WTC11 (cell line): ENCODE results near the gene CNIH3. TPM values are rescaled to one million over a fixed set of nuclear protein-coding genes. Genes with fewer than 3 reads are reported as not detected.

Experiments
- ATAC-seq: fragments of 200-7000 bp; cut with Tn5 transposase; 2 replicates; pipeline ENCODE4 v1.10.0; 2021; ENCODE audit warnings: mild to moderate bottlenecking, moderate library complexity
- CTCF ChIA-PET: fragments of 300-600 bp; sonication (Branson Sonifier 250); formaldehyde crosslinking; loops from one replicate; lab custom pipeline; 2021; ENCODE audit warnings: antibody characterized with exemption; lab: Charles Lee
- POLR2A ChIA-PET: fragments of 350-600 bp; sonication (Branson Sonifier 250); formaldehyde crosslinking; loops from one replicate; lab custom pipeline; 2021; ENCODE audit warnings: antibody characterized with exemption; lab: Charles Lee
- DNase-seq: peaks from one replicate; pipeline ENCODE4 v3.0.0; 2021; ENCODE audit warnings: low spot score
- H3K27ac Mint-ChIP-seq: 2 replicates; pipeline ENCODE4 v1.8.0; 2021; ENCODE audit warnings: mixed read lengths
- H3K27me3 Mint-ChIP-seq: 2 replicates; pipeline ENCODE4 v1.8.0; 2021; ENCODE audit warnings: low read depth, mild to moderate bottlenecking, moderate library complexity, mixed read lengths
- H3K36me3 Mint-ChIP-seq: 2 replicates; pipeline ENCODE4 v1.8.0; 2021; ENCODE audit warnings: mixed read lengths
- H3K4me1 Mint-ChIP-seq: 2 replicates; pipeline ENCODE4 v1.8.0; 2022; ENCODE audit warnings: mixed read lengths
- H3K4me3 Mint-ChIP-seq: 2 replicates; pipeline ENCODE4 v1.8.0; 2021; ENCODE audit warnings: mild to moderate bottlenecking, moderate library complexity, mixed read lengths
- H3K9me3 Mint-ChIP-seq: 2 replicates; pipeline ENCODE4 v1.8.0; 2021; ENCODE audit warnings: mixed read lengths
- ATF6 ChIP-seq: sonication (generic); formaldehyde crosslinking; IDR thresholded peaks from 2 replicates; pipeline ENCODE4 v1.8.1; 2023; ENCODE audit warnings: mild to moderate bottlenecking, missing genetic modification reagents
- E2F4 ChIP-seq: sonication (generic); formaldehyde crosslinking; IDR thresholded peaks from 2 replicates; pipeline ENCODE4 v1.8.1; 2022; ENCODE audit warnings: low read depth, mild to moderate bottlenecking, moderate library complexity, missing genetic modification reagents, borderline replicate concordance
- ELF4 ChIP-seq: sonication (generic); formaldehyde crosslinking; IDR thresholded peaks from 2 replicates; pipeline ENCODE4 v1.8.1; 2022; ENCODE audit warnings: low read depth, mild to moderate bottlenecking, moderate library complexity, missing genetic modification reagents
- ETV6 ChIP-seq: sonication (generic); formaldehyde crosslinking; IDR thresholded peaks from 2 replicates; pipeline ENCODE4 v1.8.1; 2022; ENCODE audit warnings: mild to moderate bottlenecking, missing genetic modification reagents
- IRF2 ChIP-seq: sonication (generic); formaldehyde crosslinking; IDR thresholded peaks from 2 replicates; pipeline ENCODE4 v1.8.0; 2022; ENCODE audit warnings: low read depth, missing genetic modification reagents, borderline replicate concordance
- JAZF1 ChIP-seq: fragments of 250-450 bp; sonication (Bioruptor Pico); IDR thresholded peaks from 2 replicates; pipeline ENCODE4 v1.9.0; 2021; ENCODE audit warnings: moderate library complexity, mild to moderate bottlenecking, inconsistent platforms
- NR2C2 ChIP-seq: sonication (generic); formaldehyde crosslinking; IDR thresholded peaks from 2 replicates; pipeline ENCODE4 v1.8.0; 2022; ENCODE audit warnings: mild to moderate bottlenecking, missing genetic modification reagents
- TP53 ChIP-seq: sonication (generic); formaldehyde crosslinking; IDR thresholded peaks from 2 replicates; pipeline ENCODE4 v1.8.1; 2023; ENCODE audit warnings: mild to moderate bottlenecking, missing genetic modification reagents
- ZBTB21 ChIP-seq: sonication (generic); formaldehyde crosslinking; IDR thresholded peaks from 2 replicates; pipeline ENCODE4 v1.8.1; 2023; ENCODE audit warnings: mild to moderate bottlenecking, missing genetic modification reagents, borderline replicate concordance
- ZNF219 ChIP-seq: sonication (generic); formaldehyde crosslinking; IDR thresholded peaks from 2 replicates; pipeline ENCODE4 v1.8.0; 2023; ENCODE audit warnings: missing genetic modification reagents, mild to moderate bottlenecking, borderline replicate concordance
- ZNF416 ChIP-seq: fragments of 250-450 bp; sonication (Bioruptor Pico); IDR thresholded peaks from 2 replicates; pipeline ENCODE4 v1.9.0; 2021; ENCODE audit warnings: mild to moderate bottlenecking, inconsistent platforms
- total RNA-seq: library from RNA; stranded (reverse); gene quantifications from 3 replicates; pipeline ENCODE4 v1.2.3, GENCODE V29; 2021
- TF ChIP-seq, protein P1 (sequence below): sonication (generic); formaldehyde crosslinking; IDR thresholded peaks from 2 replicates; pipeline ENCODE4 v1.8.1; 2023; ENCODE audit warnings: mild to moderate bottlenecking, missing genetic modification reagents, moderate library complexity
- TF ChIP-seq, protein P2 (sequence below): sonication (generic); formaldehyde crosslinking; IDR thresholded peaks from 2 replicates; pipeline ENCODE4 v1.8.1; 2023; ENCODE audit warnings: mild to moderate bottlenecking, missing genetic modification reagents, borderline replicate concordance
- TF ChIP-seq, protein P3 (sequence below): fragments of 250-450 bp; sonication (Bioruptor Pico); IDR thresholded peaks from 2 replicates; pipeline ENCODE4 v1.8.0; 2021; ENCODE audit warnings: mild to moderate bottlenecking

Gene CNIH3
- total RNA-seq, 1 experiment from 2014 or later: 8.1 TPM

DNA sequence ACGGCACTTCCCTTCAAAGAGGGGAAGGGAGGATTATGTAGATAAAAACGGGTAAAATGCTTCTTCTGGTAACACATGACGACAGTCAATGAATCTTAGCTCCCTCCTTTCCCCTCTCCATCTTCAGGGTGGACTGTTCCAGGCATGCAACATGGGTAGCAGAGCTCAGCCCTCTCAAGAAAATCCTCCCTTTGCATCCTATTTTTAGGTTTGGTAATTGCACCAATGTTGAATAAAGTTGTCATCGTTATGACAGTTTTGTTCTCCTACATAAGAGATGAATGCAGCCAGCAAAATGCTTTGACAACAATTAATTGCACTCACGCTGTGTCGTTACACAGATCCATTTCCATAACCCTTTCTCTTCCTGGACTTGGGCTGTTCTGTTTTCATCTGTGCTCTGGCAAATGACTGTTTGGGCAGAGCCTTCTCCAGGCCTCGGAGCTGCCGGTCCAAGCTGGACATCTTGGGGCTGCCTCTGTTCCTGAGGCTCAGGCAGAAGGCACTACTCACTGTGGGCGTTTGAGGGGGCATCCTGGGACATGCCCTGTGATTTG is 127.6 kb downstream of the CNIH3 start (continued):
- TF ChIP-seq ATF6 (CRISPR knock-in tag): no peak
- TF ChIP-seq ETV6: no peak
- no peak for TF ChIP-seq JAZF1 (CRISPR knock-in tag)
- no peak for TF ChIP-seq ZNF416 (CRISPR knock-in tag)
- TF ChIP-seq ZBTB21 (CRISPR knock-in tag): no peak
- TF ChIP-seq, protein P1, sequence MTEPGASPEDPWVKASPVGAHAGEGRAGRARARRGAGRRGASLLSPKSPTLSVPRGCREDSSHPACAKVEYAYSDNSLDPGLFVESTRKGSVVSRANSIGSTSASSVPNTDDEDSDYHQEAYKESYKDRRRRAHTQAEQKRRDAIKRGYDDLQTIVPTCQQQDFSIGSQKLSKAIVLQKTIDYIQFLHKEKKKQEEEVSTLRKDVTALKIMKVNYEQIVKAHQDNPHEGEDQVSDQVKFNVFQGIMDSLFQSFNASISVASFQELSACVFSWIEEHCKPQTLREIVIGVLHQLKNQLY: no peak
- no peak for TF ChIP-seq IRF2 (CRISPR knock-in tag)
- TF ChIP-seq TP53: no peak

GRCh38 chr1:224744521-224744920 is 128.4 kb downstream of the CNIH3 start:
- ATAC-seq: no peak

More at GRCh38 chr1:224744521-224744920, 128.4 kb downstream of the CNIH3 start:
- Mint-ChIP-seq H3K4me1 (peaks cover 15% of the 10 kb centered on the region), H3K9me3 (no peaks in the 10 kb centered on the region), H3K27ac (no peak overlapping the region), H3K36me3 (no peaks in the 10 kb centered on the region), H3K4me3 (no peak overlapping the region), H3K27me3 (no peaks in the 10 kb centered on the region)
- no peak for TF ChIP-seq ELF4
- TF ChIP-seq, protein P2, sequence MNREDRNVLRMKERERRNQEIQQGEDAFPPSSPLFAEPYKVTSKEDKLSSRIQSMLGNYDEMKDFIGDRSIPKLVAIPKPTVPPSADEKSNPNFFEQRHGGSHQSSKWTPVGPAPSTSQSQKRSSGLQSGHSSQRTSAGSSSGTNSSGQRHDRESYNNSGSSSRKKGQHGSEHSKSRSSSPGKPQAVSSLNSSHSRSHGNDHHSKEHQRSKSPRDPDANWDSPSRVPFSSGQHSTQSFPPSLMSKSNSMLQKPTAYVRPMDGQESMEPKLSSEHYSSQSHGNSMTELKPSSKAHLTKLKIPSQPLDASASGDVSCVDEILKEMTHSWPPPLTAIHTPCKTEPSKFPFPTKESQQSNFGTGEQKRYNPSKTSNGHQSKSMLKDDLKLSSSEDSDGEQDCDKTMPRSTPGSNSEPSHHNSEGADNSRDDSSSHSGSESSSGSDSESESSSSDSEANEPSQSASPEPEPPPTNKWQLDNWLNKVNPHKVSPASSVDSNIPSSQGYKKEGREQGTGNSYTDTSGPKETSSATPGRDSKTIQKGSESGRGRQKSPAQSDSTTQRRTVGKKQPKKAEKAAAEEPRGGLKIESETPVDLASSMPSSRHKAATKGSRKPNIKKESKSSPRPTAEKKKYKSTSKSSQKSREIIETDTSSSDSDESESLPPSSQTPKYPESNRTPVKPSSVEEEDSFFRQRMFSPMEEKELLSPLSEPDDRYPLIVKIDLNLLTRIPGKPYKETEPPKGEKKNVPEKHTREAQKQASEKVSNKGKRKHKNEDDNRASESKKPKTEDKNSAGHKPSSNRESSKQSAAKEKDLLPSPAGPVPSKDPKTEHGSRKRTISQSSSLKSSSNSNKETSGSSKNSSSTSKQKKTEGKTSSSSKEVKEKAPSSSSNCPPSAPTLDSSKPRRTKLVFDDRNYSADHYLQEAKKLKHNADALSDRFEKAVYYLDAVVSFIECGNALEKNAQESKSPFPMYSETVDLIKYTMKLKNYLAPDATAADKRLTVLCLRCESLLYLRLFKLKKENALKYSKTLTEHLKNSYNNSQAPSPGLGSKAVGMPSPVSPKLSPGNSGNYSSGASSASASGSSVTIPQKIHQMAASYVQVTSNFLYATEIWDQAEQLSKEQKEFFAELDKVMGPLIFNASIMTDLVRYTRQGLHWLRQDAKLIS (CRISPR knock-in tag): no peak
- TF ChIP-seq, protein P3, sequence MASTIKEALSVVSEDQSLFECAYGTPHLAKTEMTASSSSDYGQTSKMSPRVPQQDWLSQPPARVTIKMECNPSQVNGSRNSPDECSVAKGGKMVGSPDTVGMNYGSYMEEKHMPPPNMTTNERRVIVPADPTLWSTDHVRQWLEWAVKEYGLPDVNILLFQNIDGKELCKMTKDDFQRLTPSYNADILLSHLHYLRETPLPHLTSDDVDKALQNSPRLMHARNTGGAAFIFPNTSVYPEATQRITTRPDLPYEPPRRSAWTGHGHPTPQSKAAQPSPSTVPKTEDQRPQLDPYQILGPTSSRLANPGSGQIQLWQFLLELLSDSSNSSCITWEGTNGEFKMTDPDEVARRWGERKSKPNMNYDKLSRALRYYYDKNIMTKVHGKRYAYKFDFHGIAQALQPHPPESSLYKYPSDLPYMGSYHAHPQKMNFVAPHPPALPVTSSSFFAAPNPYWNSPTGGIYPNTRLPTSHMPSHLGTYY (CRISPR knock-in tag): no peak
- TF ChIP-seq ZNF219 (CRISPR knock-in tag): no peak
- TF ChIP-seq NR2C2 (CRISPR knock-in tag): no peak
- no peak for TF ChIP-seq E2F4 (CRISPR knock-in tag)
- ChIA-PET CTCF (interaction anchor here (1.0 to 1.7 kb wide), 3 partner anchors 10 to 178 kb away, joined by 3 to 5 read pairs (median 4); no protein-coding TSS in a partner anchor), POLR2A (no interaction called here)
- DNase-seq: no peak
